SKM-1 treated with dmso at 0.1 percent for 144 hours (cell line): ENCODE measurements around the gene SH2D1B.

Experiments used
- DNase-seq: peaks from one replicate; lab custom pipeline; 2025; ENCODE audit not compliant: unreplicated experiment; lab: John Stamatoyannopoulos, UW

Gene SH2D1B

GRCh38 chr1:162365284-162366020, 46.5 kb downstream of the SH2D1B start:
- DNase-seq = no peak

- no peak for DNase-seq
These were observed 47.4 kb downstream of the SH2D1B start for GRCh38 chr1:162364498-162364897.

GRCh38 chr1:162363823-162364222, 48.1 kb downstream of the SH2D1B start:
- no peak for DNase-seq

- DNase-seq = no peak
These were observed 50.6 kb downstream of the SH2D1B start for GRCh38 chr1:162361349-162361748.

GRCh38 chr1:162360874-162361260, 51.1 kb downstream of the SH2D1B start:
- no peak for DNase-seq

- DNase-seq = no peak
These were observed 51.6 kb downstream of the SH2D1B start for GRCh38 chr1:162360237-162360873.

- DNase-seq = no peak
These were observed 52.3 kb downstream of the SH2D1B start for GRCh38 chr1:162359523-162360236.

- no peak for DNase-seq
These were observed 53.0 kb downstream of the SH2D1B start for GRCh38 chr1:162358928-162359327.

- DNase-seq = peak; percentile 28
These were observed 54.2 kb downstream of the SH2D1B start for GRCh38 chr1:162357681-162358266.

- DNase-seq = no peak
These were observed 58.2 kb downstream of the SH2D1B start for GRCh38 chr1:162353702-162354101.

GRCh38 chr1:162353078-162353477, 58.9 kb downstream of the SH2D1B start:
- DNase-seq = no peak

- DNase-seq = peak; percentile 60
These were observed 60.1 kb downstream of the SH2D1B start for GRCh38 chr1:162351874-162352273.

- DNase-seq = no peak
These were observed 60.6 kb downstream of the SH2D1B start for GRCh38 chr1:162351246-162351842.

GRCh38 chr1:162349635-162350330, 62.2 kb downstream of the SH2D1B start:
- no peak for DNase-seq

- DNase-seq = no peak
These were observed 64.7 kb downstream of the SH2D1B start for GRCh38 chr1:162347281-162347680.
